Limb (tissue), 2 donors: ENCODE measurements around the gene IFIT1.
"Not testable (repeated sequence)": the region's sequence is repeated elsewhere in the genome, so short reads cannot be mapped to it uniquely, and the experiment has no call there.

Source experiments
- DNase-seq, 2 donors: peaks; one replicate each; pipeline ENCODE4 v3.0.0-alpha.2; 2016; ENCODE audit errors: extremely low spot score in 2 of 2

The IFIT1 gene

GRCh38 chr10:89431977-89432376 is 39.6 kb downstream of the IFIT1 start:
- DNase-seq: peak in 1 of 2 donors; percentile 16

GRCh38 chr10:89438525-89438924 is 46.1 kb downstream of the IFIT1 start:
- DNase-seq: no peak

- peak in 1 of 2 donors; percentile 34 for DNase-seq
These were observed 48.0 kb downstream of the IFIT1 start for GRCh38 chr10:89440226-89441009.

- no peak for DNase-seq
These were observed 49.9 kb downstream of the IFIT1 start for GRCh38 chr10:89442289-89442688.

- DNase-seq: not testable (repeated sequence)
These were observed 52.4 kb downstream of the IFIT1 start for GRCh38 chr10:89444819-89445218.

GRCh38 chr10:89450901-89451300 is 58.5 kb downstream of the IFIT1 start:
- no peak for DNase-seq

- no peak for DNase-seq
These were observed 59.8 kb downstream of the IFIT1 start for GRCh38 chr10:89452193-89452592.

GRCh38 chr10:89454561-89455347 is 62.3 kb downstream of the IFIT1 start:
- no peak for DNase-seq
